ENCODE measurements around the gene HES1.

The HES1 gene

GRCh38 chr3:194110483-194110882, 25.5 kb upstream of the HES1 start:
- TF ChIP-seq CTCF (IDR thresholded peaks at IDR 0.05; ENCODE audit: extremely low read depth, insufficient read depth, missing control alignments) = no peak
- in situ Hi-C loops (cut with MboI; ENCODE audit: low pct_unique_long_range_greater_than_20kb, low sequenced_read_pairs, unreplicated experiment) = no loop called here

GRCh38 chr3:194111336-194111735, 24.6 kb upstream of the HES1 start:
- TF ChIP-seq CTCF (IDR thresholded peaks at IDR 0.05; ENCODE audit: extremely low read depth, insufficient read depth, missing control alignments) = no peak
- in situ Hi-C loops (cut with MboI; ENCODE audit: low pct_unique_long_range_greater_than_20kb, low sequenced_read_pairs, unreplicated experiment) = no loop called here
- DNase-seq (ENCODE audit: low spot score) = no peak

More at GRCh38 chr3:194110483-194110882, 25.5 kb upstream of the HES1 start:
- DNase-seq (ENCODE audit: low spot score) = no peak

- no peak for TF ChIP-seq CTCF (IDR thresholded peaks at IDR 0.05; ENCODE audit: extremely low read depth, insufficient read depth, missing control alignments)
- in situ Hi-C loops (cut with MboI; ENCODE audit: low pct_unique_long_range_greater_than_20kb, low sequenced_read_pairs, unreplicated experiment) = no loop called here
- no peak for DNase-seq (ENCODE audit: low spot score)
These were observed 23.5 kb upstream of the HES1 start for GRCh38 chr3:194112120-194113106.

GRCh38 chr3:194114123-194114522, 21.8 kb upstream of the HES1 start:
- no peak for TF ChIP-seq CTCF (IDR thresholded peaks at IDR 0.05; ENCODE audit: extremely low read depth, insufficient read depth, missing control alignments)
- in situ Hi-C loops (cut with MboI; ENCODE audit: low pct_unique_long_range_greater_than_20kb, low sequenced_read_pairs, unreplicated experiment) = no loop called here
- no peak for DNase-seq (ENCODE audit: low spot score)

GRCh38 chr3:194117104-194117845, 18.7 kb upstream of the HES1 start:
- no peak for DNase-seq (ENCODE audit: low spot score)
- in situ Hi-C loops (cut with MboI; ENCODE audit: low pct_unique_long_range_greater_than_20kb, low sequenced_read_pairs, unreplicated experiment) = no loop called here
- no peak for TF ChIP-seq CTCF (IDR thresholded peaks at IDR 0.05; ENCODE audit: extremely low read depth, insufficient read depth, missing control alignments)

- TF ChIP-seq CTCF (IDR thresholded peaks at IDR 0.05; ENCODE audit: extremely low read depth, insufficient read depth, missing control alignments) = no peak
- no peak for DNase-seq (ENCODE audit: low spot score)
- in situ Hi-C loops (cut with MboI; ENCODE audit: low pct_unique_long_range_greater_than_20kb, low sequenced_read_pairs, unreplicated experiment) = no loop called here
These were observed 17.0 kb upstream of the HES1 start for GRCh38 chr3:194118920-194119319.
